Astrocyte of the cerebellum (primary cell): ENCODE results near the gene MED25.

ENCODE experiments used
- DNase-seq: peaks from one replicate; pipeline ENCODE4 v3.0.0-alpha.2; 2011; ENCODE audit warnings: low read depth
- H3K4me3 ChIP-seq: 2 replicates; pipeline ENCODE4 v1.5.1; 2011; ENCODE audit warnings: mild to moderate bottlenecking, low read depth, low read length, moderate library complexity
- in situ Hi-C: cut with HindIII; loops from 2 replicates; pipeline ENCODE4 v1.10.0; 2017; ENCODE audit warnings: low sequenced_read_pairs
- TF ChIP-seq, protein P1 (sequence below): IDR thresholded peaks from 2 replicates; pipeline ENCODE4 v1.5.1; 2012; ENCODE audit warnings: low read length, low read depth, moderate library complexity, mild to moderate bottlenecking; ENCODE audit errors: missing control alignments

Gene MED25

DNA sequence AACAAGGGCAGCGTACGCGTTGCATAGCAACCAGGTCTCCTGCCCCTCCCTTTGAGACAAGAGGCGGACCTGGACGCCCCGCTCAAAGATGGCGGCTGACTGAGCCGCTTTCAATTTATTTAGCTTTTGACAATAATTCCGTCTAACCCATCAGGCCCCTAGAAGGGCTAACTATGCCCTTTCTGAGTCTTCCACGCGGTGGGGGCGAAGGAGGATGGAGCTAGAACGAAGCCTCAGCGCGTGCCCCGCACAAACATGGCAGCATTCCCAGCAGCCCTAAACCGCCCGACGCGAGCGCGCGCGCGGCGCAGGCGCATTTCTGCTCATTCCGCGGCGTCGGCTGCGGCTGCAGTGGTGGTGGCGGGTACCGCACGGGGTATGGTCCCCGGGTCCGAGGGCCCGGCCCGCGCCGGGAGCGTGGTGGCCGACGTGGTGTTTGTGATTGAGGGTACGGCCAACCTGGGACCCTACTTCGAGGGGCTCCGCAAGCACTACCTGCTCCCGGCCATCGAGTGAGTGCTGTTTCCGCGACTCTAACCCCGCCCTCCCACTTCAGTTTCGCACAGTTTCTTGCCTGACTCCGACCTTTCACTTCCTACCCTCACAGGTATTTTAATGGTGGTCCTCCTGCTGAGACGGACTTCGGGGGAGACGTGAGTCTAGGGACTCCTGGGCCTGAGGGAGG, at the start of gene MED25:
MED25 (plus strand) TSS at position 326 of the 685 bp plus-strand sequence; CDS start at position 379, 53 bp downstream.
- in situ Hi-C loops, result no loop called here
- peak within 1 kb of the TSS; percentile 98 for H3K4me3 ChIP-seq
- DNase-seq, result peak; percentile 56
- TF ChIP-seq, protein P1, sequence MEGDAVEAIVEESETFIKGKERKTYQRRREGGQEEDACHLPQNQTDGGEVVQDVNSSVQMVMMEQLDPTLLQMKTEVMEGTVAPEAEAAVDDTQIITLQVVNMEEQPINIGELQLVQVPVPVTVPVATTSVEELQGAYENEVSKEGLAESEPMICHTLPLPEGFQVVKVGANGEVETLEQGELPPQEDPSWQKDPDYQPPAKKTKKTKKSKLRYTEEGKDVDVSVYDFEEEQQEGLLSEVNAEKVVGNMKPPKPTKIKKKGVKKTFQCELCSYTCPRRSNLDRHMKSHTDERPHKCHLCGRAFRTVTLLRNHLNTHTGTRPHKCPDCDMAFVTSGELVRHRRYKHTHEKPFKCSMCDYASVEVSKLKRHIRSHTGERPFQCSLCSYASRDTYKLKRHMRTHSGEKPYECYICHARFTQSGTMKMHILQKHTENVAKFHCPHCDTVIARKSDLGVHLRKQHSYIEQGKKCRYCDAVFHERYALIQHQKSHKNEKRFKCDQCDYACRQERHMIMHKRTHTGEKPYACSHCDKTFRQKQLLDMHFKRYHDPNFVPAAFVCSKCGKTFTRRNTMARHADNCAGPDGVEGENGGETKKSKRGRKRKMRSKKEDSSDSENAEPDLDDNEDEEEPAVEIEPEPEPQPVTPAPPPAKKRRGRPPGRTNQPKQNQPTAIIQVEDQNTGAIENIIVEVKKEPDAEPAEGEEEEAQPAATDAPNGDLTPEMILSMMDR, result peak; percentile 10

DNA sequence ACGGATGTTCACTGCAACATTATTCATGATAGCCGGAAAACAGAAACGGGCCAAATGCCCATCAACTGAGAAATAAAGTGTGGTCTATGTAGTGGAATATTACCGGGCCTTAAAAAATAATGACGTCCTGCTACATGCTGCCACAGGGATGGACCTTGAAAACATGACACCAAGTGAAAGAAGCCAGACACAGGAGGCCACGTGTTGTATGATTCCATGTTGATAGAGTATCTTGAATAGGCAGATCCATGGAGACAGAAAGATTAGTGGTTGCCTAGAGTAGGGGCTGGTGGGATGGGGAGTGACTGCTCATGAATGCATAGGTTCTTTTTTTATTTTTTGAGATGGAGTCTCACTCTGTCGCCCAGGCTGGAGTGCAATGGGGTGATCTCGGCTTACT, 47.6 kb upstream of the MED25 start:
- no peak for DNase-seq
- in situ Hi-C loops, result no loop called here
- H3K4me3 ChIP-seq, result no peak overlapping the region
- TF ChIP-seq, protein P1, result no peak

DNA sequence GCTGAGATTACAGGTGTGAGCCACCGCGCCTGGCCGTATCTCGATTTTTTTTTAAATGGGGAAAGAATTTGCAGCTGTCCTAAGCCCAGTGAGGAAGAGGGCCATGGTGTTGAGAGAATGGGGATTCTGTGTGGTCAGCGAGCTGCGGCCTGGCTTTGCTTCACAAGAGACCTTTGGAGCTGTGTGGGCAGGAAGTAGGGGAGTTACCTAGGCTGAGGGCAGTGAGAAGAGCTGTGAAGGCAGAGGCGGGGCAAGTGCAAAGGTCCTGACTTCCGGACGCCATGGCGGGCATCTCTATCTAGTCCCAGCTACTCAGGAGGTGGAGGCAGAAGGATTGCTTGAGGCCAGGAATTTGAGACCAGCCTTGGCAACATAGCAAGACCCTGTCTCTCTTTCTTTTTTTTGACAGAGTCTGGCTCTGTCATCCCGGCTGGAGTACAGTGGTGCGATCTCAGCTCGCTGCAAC, 46.4 kb upstream of the MED25 start:
- no peak for DNase-seq
- TF ChIP-seq, protein P1, result no peak
- no peak overlapping the region for H3K4me3 ChIP-seq
- in situ Hi-C loops, result no loop called here

DNA sequence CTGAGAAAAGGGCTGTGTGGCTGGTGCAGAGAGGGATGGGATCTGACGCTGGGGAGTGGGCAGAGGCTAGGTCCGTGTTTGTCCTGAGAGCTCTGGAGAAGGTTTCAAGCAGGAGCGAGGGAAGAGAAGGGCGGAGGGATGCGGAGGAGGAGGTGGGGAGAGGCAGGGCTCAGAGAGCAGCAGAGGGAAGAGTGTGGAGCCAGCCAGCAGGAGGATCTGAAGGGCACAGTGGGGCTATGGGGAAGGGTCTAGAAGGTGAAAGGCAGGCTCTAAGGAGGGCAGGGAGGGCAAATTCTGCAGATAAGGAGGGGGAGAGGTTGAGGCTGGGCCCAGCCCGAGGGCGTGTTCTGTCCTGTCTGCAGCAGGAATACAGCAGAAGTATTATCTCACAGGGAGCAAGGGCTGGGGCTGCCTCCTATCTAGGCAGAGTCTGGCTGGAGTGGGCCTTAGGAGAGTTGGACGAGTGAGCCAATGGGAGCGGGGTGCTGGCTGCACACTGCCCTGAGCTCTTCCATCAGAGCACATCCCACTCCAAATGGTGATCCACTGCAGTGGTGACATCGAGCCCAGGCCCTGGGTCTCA, 45.1 kb upstream of the MED25 start:
- in situ Hi-C loops, result no loop called here
- TF ChIP-seq, protein P1, result no peak
- no peak overlapping the region for H3K4me3 ChIP-seq
- DNase-seq, result no peak

DNA sequence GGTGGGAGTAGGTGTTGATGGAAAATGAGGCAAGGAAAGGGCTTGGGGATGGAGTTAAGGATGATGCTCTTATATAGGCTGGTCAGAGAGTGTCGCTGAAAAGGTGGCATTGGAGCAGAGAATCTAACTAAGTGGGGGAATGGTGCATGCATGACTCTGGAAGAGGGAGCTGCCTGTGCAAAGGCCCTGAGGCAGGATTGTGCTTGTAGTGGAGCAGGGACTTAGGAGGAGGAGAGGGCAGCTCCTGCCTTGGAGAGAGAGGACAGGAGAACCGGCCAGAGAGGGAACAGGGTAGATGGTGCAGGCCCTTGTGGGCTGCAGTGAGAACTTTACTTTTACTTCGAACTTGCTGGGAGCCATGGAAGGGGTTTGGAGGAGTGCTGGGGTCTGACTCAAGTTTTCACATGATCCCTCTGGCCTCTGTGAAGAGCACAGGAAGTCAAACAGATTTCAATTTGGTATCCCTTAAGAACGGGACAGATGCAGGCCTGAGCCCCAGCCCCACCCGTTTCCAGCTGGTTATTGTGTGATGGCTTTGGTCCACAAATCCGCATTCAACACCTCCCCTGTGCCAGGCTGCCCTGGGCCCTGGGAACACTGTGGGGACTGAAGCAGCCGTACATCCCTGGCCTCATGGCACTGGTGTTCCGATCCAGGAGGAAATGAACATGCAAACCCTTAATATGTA, 44.3 kb upstream of the MED25 start:
- DNase-seq, result no peak
- in situ Hi-C loops, result no loop called here
- no peak overlapping the region for H3K4me3 ChIP-seq
- TF ChIP-seq, protein P1, result no peak

DNA sequence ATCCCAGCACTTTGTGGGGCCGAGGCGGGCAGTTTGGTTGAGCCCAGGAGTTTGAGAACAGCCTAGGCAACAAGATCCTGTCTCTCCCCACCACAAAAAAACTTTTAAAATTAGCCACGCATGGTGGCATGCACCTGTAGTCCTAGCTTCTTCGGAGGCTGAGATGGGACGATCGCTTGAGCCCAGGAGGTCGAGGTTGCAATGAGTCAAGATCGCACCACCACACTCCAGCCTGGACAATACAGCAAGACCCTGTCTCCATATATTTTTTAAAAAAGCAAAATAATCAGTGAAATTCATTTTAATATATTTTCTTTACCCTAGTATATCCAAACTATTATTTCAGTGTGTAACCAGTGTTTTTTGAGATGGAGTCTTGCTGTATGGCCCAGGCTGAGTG, 43.1 kb upstream of the MED25 start:
- no peak overlapping the region for H3K4me3 ChIP-seq
- in situ Hi-C loops, result no loop called here
- DNase-seq, result no peak
- TF ChIP-seq, protein P1, result no peak
